ENCODE measurements around the gene SPATA2. TPM values are rescaled to one million over a fixed set of nuclear protein-coding genes. Genes with fewer than 3 reads are reported as not detected.

The SPATA2 gene
- total and polyA plus RNA-seq, 12 donors, result 2.8 to 9.3 (median 6.1) TPM

GRCh38 chr20:49868964-49869363, 46.4 kb downstream of the SPATA2 start:
- DNase-seq, result peak in 1 of 7 donors; percentile 9
- Histone ChIP-seq H3K4me1 (replicated peaks in 1 of 2) (no peaks in the 10 kb centered on the region), H3K4me3 (no peak overlapping the region), H3K27me3 (no peaks in the 10 kb centered on the region), H3K27ac (no peak overlapping the region), H3K9me3 (replicated peaks in 1 of 3) (no peaks in the 10 kb centered on the region), H3K36me3 (replicated peaks in 1 of 2) (peaks cover 0 to 27% of the 10 kb centered on the region in 2 donors)
- TF ChIP-seq, protein P1, sequence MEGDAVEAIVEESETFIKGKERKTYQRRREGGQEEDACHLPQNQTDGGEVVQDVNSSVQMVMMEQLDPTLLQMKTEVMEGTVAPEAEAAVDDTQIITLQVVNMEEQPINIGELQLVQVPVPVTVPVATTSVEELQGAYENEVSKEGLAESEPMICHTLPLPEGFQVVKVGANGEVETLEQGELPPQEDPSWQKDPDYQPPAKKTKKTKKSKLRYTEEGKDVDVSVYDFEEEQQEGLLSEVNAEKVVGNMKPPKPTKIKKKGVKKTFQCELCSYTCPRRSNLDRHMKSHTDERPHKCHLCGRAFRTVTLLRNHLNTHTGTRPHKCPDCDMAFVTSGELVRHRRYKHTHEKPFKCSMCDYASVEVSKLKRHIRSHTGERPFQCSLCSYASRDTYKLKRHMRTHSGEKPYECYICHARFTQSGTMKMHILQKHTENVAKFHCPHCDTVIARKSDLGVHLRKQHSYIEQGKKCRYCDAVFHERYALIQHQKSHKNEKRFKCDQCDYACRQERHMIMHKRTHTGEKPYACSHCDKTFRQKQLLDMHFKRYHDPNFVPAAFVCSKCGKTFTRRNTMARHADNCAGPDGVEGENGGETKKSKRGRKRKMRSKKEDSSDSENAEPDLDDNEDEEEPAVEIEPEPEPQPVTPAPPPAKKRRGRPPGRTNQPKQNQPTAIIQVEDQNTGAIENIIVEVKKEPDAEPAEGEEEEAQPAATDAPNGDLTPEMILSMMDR (IDR thresholded peaks at IDR 0.05), result no peak
- TF ChIP-seq POLR2A (IDR thresholded peaks at IDR 0.05), result no peak
- WGBS, 4 donors, result 76 to 93% (median 84%) methylated on average over 5 of the region's 5 CpGs
- intact Hi-C loops (cut with DNase I), result no loop called here

DNA sequence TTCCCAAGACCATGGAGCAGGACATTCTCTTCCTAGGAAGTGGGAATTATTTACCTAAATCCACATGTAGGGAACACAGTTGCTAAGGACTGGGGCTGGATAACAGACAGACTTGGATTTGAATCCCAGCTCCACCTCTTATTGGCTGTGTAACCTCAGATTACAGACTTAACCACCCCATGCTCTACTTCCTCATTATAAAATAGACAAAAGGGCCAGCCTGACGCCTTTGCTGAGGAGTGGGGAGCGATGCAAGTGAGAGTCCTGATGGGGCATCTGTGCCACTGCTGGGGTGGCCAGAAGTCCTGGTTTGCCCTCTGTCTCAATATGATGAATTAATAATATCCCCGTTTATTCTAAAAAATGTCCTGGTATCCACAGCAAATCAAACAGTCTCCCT, 46.8 kb downstream of the SPATA2 start:
- no peak for DNase-seq
- TF ChIP-seq, protein P1 (IDR thresholded peaks at IDR 0.05), result no peak
- no peak for TF ChIP-seq POLR2A (IDR thresholded peaks at IDR 0.05)
- no peaks in the 10 kb centered on the region for H3K27me3 ChIP-seq
- no peak overlapping the region for H3K4me3 ChIP-seq
- no peaks in the 10 kb centered on the region for H3K9me3 ChIP-seq (replicated peaks in 1 of 3)
- no peak overlapping the region for H3K27ac ChIP-seq
- intact Hi-C loops (cut with DNase I), result no loop called here
- WGBS, 4 donors, result 82 to 89% (median 84%) methylated on average over 3 of the region's 3 CpGs
- H3K36me3 ChIP-seq (replicated peaks in 1 of 2), result peaks cover 0 to 27% of the 10 kb centered on the region in 2 donors
- H3K4me1 ChIP-seq (replicated peaks in 1 of 2), result no peaks in the 10 kb centered on the region

GRCh38 chr20:49867453-49868215, 47.7 kb downstream of the SPATA2 start:
- Histone ChIP-seq H3K4me3 (no peak overlapping the region), H3K27me3 (no peaks in the 10 kb centered on the region), H3K27ac (no peak overlapping the region), H3K9me3 (replicated peaks in 1 of 3) (no peaks in the 10 kb centered on the region), H3K36me3 (replicated peaks in 1 of 2) (peaks cover 0 to 27% of the 10 kb centered on the region in 2 donors), H3K4me1 (replicated peaks in 1 of 2) (no peaks in the 10 kb centered on the region)
- intact Hi-C loops (cut with DNase I), result no loop called here
- WGBS, 4 donors, result 78 to 92% (median 83%) methylated on average over 9 of the region's 9 CpGs
- TF ChIP-seq POLR2A (IDR thresholded peaks at IDR 0.05), result no peak
- TF ChIP-seq, protein P1 (IDR thresholded peaks at IDR 0.05), result no peak
- DNase-seq, result peak in 1 of 7 donors; percentile 9

- peaks cover 0 to 24% of the 10 kb centered on the region in 2 donors for H3K36me3 ChIP-seq (replicated peaks in 1 of 2)
- no peaks in the 10 kb centered on the region for H3K9me3 ChIP-seq (replicated peaks in 1 of 3)
- intact Hi-C loops (cut with DNase I), result no loop called here
- no peaks in the 10 kb centered on the region for H3K4me1 ChIP-seq (replicated peaks in 1 of 2)
- no peaks in the 10 kb centered on the region for H3K27me3 ChIP-seq
- TF ChIP-seq, protein P1 (IDR thresholded peaks at IDR 0.05), result no peak
- no peak for TF ChIP-seq POLR2A (IDR thresholded peaks at IDR 0.05)
- H3K27ac ChIP-seq, result no peak overlapping the region
- peak in 1 of 7 donors; percentile 13 for DNase-seq
- WGBS, 4 donors, result 89 to 94% (median 92%) methylated on average over 8 of the region's 8 CpGs
- no peak overlapping the region for H3K4me3 ChIP-seq
These were observed 49.3 kb downstream of the SPATA2 start for GRCh38 chr20:49866051-49866450.

Data from adrenal gland (tissue), 12 donors.